SK-N-SH (cell line): Measurements from ENCODE around the gene OPHN1.
"Not testable (repeated sequence)": the region's sequence is repeated elsewhere in the genome, so short reads cannot be mapped to it uniquely, and the experiment has no call there.

Experiments used
- CHD2 ChIP-seq: fragments of 150-350 bp; IDR thresholded peaks from 2 replicates; pipeline ENCODE4 v1.6.1; 2018; ENCODE audit warnings: low read length; ENCODE audit not compliant: partially characterized antibody
- CTCF ChIP-seq: fragments of 200-600 bp; sonication (generic); IDR thresholded peaks from 2 replicates; pipeline ENCODE4 v1.6.1; 2017; ENCODE audit warnings: antibody characterized with exemption, mild to moderate bottlenecking, moderate library complexity
- ELF1 ChIP-seq: IDR thresholded peaks from 2 replicates; pipeline ENCODE4 v1.4.0; 2012
- GATA2 ChIP-seq: sonication (generic); formaldehyde crosslinking; IDR thresholded peaks from 2 replicates; pipeline ENCODE4 v1.5.0; 2020; ENCODE audit warnings: mild to moderate bottlenecking, missing genetic modification reagents
- NFIC ChIP-seq: IDR thresholded peaks from 2 replicates; pipeline ENCODE4 v1.4.0; 2012; ENCODE audit warnings: borderline replicate concordance
- POLR2AphosphoS5 ChIP-seq: IDR thresholded peaks from 2 replicates; pipeline ENCODE4 v1.6.1; 2012; ENCODE audit warnings: low read depth, low read length
- RAD21 ChIP-seq: IDR thresholded peaks from 2 replicates; pipeline ENCODE4 v1.6.1; 2012; ENCODE audit warnings: mild to moderate bottlenecking, low read length
- RCOR1 ChIP-seq: fragments of 150-350 bp; IDR thresholded peaks from 2 replicates; pipeline ENCODE4 v1.6.1; 2017; ENCODE audit warnings: antibody characterized with exemption, low read length
- RFX5 ChIP-seq: IDR thresholded peaks from 2 replicates; pipeline ENCODE4 v1.6.1; 2012; ENCODE audit warnings: mild to moderate bottlenecking, improper control_type of control experiment, low read length
- TEAD4 ChIP-seq: IDR thresholded peaks from 2 replicates; pipeline ENCODE4 v1.4.0; 2012; ENCODE audit warnings: mild to moderate bottlenecking, borderline replicate concordance; ENCODE audit not compliant: insufficient read depth
- YY1 ChIP-seq: IDR thresholded peaks from 2 replicates; pipeline ENCODE4 v1.4.0; 2012; ENCODE audit warnings: low read depth, mild to moderate bottlenecking

- TF ChIP-seq NFIC; CTCF; RFX5; TEAD4; ELF1; YY1; RAD21; GATA2 (CRISPR knock-in tag); CHD2; POLR2AphosphoS5; RCOR1: not testable (repeated sequence)
Measured at GRCh38 chrX:68326841-68327240, 106.5 kb downstream of the OPHN1 start.
